ENCODE data around the gene RMND1. TPM values are rescaled to one million over a fixed set of nuclear protein-coding genes. Genes with fewer than 3 reads are reported as not detected.

Gene RMND1
- total and polyA plus RNA-seq, 9 of the 15 experiments (the other 6 are each of a cell fraction or from before 2014, with no cell fraction given), result 26.9 to 47.8 (median 36.2) TPM

DNA sequence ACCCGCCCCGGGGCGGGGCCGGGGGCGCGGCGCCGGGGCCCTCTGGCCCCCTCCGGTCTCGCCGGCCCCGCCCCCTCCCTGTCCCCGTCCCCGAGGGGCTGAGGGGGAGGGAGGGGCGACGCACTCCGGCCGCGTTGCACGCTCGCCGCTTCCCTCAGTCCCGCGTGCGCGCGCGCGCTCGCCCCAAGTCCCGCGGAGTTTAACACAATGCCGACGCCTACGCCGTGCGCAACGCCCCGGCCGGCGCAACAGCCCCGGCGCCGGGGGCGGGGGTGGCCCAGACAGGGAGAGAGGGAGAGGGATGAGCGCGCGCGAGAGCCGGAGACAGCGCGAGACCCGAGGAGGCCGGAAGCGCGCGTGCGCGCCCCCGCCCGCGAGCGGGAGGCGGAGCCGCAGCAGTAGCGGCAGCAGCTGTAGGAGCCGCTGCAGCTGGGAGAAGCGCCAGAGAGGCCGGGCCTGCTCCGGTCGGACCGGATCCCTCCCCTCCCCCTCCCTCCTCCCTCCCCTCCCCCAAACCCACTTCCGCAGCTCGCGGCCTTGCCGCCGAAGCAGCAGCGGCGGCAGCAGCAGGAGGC is 61.6 kb downstream of the RMND1 start (continued):
- TF ChIP-seq, protein P1, sequence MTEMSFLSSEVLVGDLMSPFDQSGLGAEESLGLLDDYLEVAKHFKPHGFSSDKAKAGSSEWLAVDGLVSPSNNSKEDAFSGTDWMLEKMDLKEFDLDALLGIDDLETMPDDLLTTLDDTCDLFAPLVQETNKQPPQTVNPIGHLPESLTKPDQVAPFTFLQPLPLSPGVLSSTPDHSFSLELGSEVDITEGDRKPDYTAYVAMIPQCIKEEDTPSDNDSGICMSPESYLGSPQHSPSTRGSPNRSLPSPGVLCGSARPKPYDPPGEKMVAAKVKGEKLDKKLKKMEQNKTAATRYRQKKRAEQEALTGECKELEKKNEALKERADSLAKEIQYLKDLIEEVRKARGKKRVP (CRISPR knock-in tag; IDR thresholded peaks at IDR 0.05), result no peak; the same call in 1 of the 2 replicates
- TF ChIP-seq FOXP4 (CRISPR knock-in tag; IDR thresholded peaks at IDR 0.05; ENCODE audit: borderline replicate concordance) (no peak), JUN (IDR thresholded peaks at IDR 0.05; ENCODE audit: borderline replicate concordance, low read depth, low read length) (no peak), JUN (CRISPR knock-in tag; IDR thresholded peaks at IDR 0.05; ENCODE audit: borderline replicate concordance) (no peak), POLR2AphosphoS5 (IDR thresholded peaks at IDR 0.05; ENCODE audit: control insufficient read depth, insufficient read depth, low read depth, low read length) (peak; percentile 94), ZNF518B (CRISPR knock-in tag; IDR thresholded peaks at IDR 0.05) (no peak), ESRRB (CRISPR knock-in tag; IDR thresholded peaks at IDR 0.05; ENCODE audit: borderline replicate concordance) (no peak), ZNF3 (CRISPR knock-in tag; IDR thresholded peaks at IDR 0.05) (no peak), ZFPM2 (CRISPR knock-in tag; IDR thresholded peaks at IDR 0.05) (no peak), TCF7 (IDR thresholded peaks at IDR 0.05; ENCODE audit: borderline replicate concordance) (no peak), ZSCAN32 (CRISPR knock-in tag; IDR thresholded peaks at IDR 0.05) (no peak)
- TF ChIP-seq, protein P2, sequence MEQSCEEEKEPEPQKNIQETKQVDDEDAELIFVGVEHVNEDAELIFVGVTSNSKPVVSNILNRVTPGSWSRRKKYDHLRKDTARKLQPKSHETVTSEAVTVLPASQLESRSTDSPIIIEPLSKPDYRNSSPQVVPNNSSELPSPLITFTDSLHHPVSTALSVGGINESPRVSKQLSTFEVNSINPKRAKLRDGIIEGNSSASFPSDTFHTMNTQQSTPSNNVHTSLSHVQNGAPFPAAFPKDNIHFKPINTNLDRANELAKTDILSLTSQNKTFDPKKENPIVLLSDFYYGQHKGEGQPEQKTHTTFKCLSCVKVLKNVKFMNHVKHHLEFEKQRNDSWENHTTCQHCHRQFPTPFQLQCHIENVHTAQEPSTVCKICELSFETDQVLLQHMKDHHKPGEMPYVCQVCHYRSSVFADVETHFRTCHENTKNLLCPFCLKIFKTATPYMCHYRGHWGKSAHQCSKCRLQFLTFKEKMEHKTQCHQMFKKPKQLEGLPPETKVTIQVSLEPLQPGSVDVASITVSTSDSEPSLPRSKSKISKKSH (CRISPR knock-in tag; IDR thresholded peaks at IDR 0.05), result no peak
- TF ChIP-seq, protein P3, sequence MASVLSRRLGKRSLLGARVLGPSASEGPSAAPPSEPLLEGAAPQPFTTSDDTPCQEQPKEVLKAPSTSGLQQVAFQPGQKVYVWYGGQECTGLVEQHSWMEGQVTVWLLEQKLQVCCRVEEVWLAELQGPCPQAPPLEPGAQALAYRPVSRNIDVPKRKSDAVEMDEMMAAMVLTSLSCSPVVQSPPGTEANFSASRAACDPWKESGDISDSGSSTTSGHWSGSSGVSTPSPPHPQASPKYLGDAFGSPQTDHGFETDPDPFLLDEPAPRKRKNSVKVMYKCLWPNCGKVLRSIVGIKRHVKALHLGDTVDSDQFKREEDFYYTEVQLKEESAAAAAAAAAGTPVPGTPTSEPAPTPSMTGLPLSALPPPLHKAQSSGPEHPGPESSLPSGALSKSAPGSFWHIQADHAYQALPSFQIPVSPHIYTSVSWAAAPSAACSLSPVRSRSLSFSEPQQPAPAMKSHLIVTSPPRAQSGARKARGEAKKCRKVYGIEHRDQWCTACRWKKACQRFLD (CRISPR knock-in tag; IDR thresholded peaks at IDR 0.05), result no peak; the same call in 1 of the 2 replicates
- TF ChIP-seq, protein P4, sequence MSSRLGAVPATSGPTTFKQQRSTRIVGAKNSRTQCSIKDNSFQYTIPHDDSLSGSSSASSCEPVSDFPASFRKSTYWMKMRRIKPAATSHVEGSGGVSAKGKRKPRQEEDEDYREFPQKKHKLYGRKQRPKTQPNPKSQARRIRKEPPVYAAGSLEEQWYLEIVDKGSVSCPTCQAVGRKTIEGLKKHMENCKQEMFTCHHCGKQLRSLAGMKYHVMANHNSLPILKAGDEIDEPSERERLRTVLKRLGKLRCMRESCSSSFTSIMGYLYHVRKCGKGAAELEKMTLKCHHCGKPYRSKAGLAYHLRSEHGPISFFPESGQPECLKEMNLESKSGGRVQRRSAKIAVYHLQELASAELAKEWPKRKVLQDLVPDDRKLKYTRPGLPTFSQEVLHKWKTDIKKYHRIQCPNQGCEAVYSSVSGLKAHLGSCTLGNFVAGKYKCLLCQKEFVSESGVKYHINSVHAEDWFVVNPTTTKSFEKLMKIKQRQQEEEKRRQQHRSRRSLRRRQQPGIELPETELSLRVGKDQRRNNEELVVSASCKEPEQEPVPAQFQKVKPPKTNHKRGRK (tag; IDR thresholded peaks at IDR 0.05), result no peak

All from K562 (cell line).